ENCODE data around the gene E2F8. TPM values are rescaled to one million over a fixed set of nuclear protein-coding genes. Genes with fewer than 3 reads are reported as not detected.

The E2F8 gene
- total and polyA plus RNA-seq, 10 of the 15 experiments (the other 5 are each of a cell fraction or from before 2014, with no cell fraction given) = 8.8 to 28.1 (median 18.5) TPM

GRCh38 chr11:19276859-19277808, 36.4 kb upstream of the E2F8 start:
- SMC1A ChIA-PET (ENCODE audit: uncharacterized antibody, unreplicated experiment) = no interaction called here
- Histone ChIP-seq H3K4me2 (ENCODE audit: control insufficient read depth, insufficient read depth) (no peak overlapping the region), H3K79me2 (ENCODE audit: control insufficient read depth, insufficient read depth, low read length) (no peaks in the 10 kb centered on the region), H3K27ac (ENCODE audit: control insufficient read depth, insufficient read depth) (no peak overlapping the region), H3K27me3 (replicated peaks in 1 of 2; ENCODE audit: control insufficient read depth in 2 of 2, insufficient read depth in 2 of 2, low read length in 1 of 2) (no peaks in the 10 kb centered on the region), H3K9me3 (replicated peaks; ENCODE audit: control insufficient read depth, insufficient read depth, low read length) (no peaks in the 10 kb centered on the region), H4K20me1 (ENCODE audit: control insufficient read depth, insufficient read depth) (no peaks in the 10 kb centered on the region), H3K9ac (ENCODE audit: control insufficient read depth, insufficient read depth, low read length) (no peak overlapping the region), H2AFZ (ENCODE audit: control insufficient read depth, low read depth, low read length) (no peak overlapping the region), H3K4me1 (ENCODE audit: control insufficient read depth, insufficient read depth, low read length) (peaks cover 6% of the 10 kb centered on the region), H3K4me3 (no peak overlapping the region), H3K36me3 (ENCODE audit: control insufficient read depth in 2 of 2, insufficient read depth in 2 of 2, low read length in 1 of 2) (no peaks in the 10 kb centered on the region)
- no peak for FAIRE-seq
- POLR2A ChIA-PET = no interaction called here
- no peak for TF ChIP-seq PBX3 (IDR thresholded peaks at IDR 0.05; ENCODE audit: insufficient replicate concordance, low read depth, low read length)
- TF ChIP-seq SMARCA5 (IDR thresholded peaks at IDR 0.05) = no peak
- ATAC-seq = no peak
- RAD21 ChIA-PET (ENCODE audit: unreplicated experiment) = no interaction called here
- in situ Hi-C loops (cut with MboI) = no loop called here
- DNase-seq (ENCODE audit: low read depth, low spot score) = no peak
- intact Hi-C loops (cut with micrococcal nuclease; ENCODE audit: unreplicated experiment) = no loop called here
- WGBS (ENCODE audit: insufficient coverage, insufficient replicate concordance, low lambda C conversion rate, missing lambda C conversion rate) = 61% methylated on average over 8 of the region's 8 CpGs
- no TSS peak for BruUV-seq (replicated peaks)
- CTCF ChIA-PET = interaction anchor here (1.3 kb wide), 1 partner anchor 17 kb away, joined by 5 read pairs; no protein-coding TSS in a partner anchor

GRCh38 chr11:19275496-19275895, 34.8 kb upstream of the E2F8 start:
- SMC1A ChIA-PET (ENCODE audit: uncharacterized antibody, unreplicated experiment) = no interaction called here
- DNase-seq (ENCODE audit: low read depth, low spot score) (no peak), FAIRE-seq (no peak), ATAC-seq (no peak)
- Histone ChIP-seq H3K79me2 (ENCODE audit: control insufficient read depth, insufficient read depth, low read length) (no peaks in the 10 kb centered on the region), H3K36me3 (ENCODE audit: control insufficient read depth in 2 of 2, insufficient read depth in 2 of 2, low read length in 1 of 2) (no peaks in the 10 kb centered on the region), H3K4me3 (no peak overlapping the region), H2AFZ (ENCODE audit: control insufficient read depth, low read depth, low read length) (no peak overlapping the region), H3K9me3 (replicated peaks; ENCODE audit: control insufficient read depth, insufficient read depth, low read length) (no peaks in the 10 kb centered on the region), H3K9ac (ENCODE audit: control insufficient read depth, insufficient read depth, low read length) (no peak overlapping the region), H3K27ac (ENCODE audit: control insufficient read depth, insufficient read depth) (no peak overlapping the region), H3K4me1 (ENCODE audit: control insufficient read depth, insufficient read depth, low read length) (peaks cover 3% of the 10 kb centered on the region; the same call in 1 of the 2 replicates), H3K27me3 (replicated peaks in 1 of 2; ENCODE audit: control insufficient read depth in 2 of 2, insufficient read depth in 2 of 2, low read length in 1 of 2) (no peaks in the 10 kb centered on the region), H3K4me2 (ENCODE audit: control insufficient read depth, insufficient read depth) (no peak overlapping the region), H4K20me1 (ENCODE audit: control insufficient read depth, insufficient read depth) (no peaks in the 10 kb centered on the region)
- POLR2A ChIA-PET = no interaction called here
- WGBS (ENCODE audit: insufficient coverage, insufficient replicate concordance, low lambda C conversion rate, missing lambda C conversion rate) = 43% methylated on average over 4 of the region's 4 CpGs
- in situ Hi-C loops (cut with MboI) (no loop called here), intact Hi-C loops (cut with micrococcal nuclease; ENCODE audit: unreplicated experiment) (no loop called here)
- RAD21 ChIA-PET (ENCODE audit: unreplicated experiment) = no interaction called here
- no TSS peak for BruUV-seq (replicated peaks)
- CTCF ChIA-PET = interaction anchor here (1.4 to 2.3 kb wide), 2 partner anchors 16 to 205 kb away, joined by 3 to 7 read pairs; no protein-coding TSS in a partner anchor
- TF ChIP-seq CREM (IDR thresholded peaks at IDR 0.05; ENCODE audit: low read depth) (no peak), E2F4 (IDR thresholded peaks at IDR 0.05; ENCODE audit: low read depth, low read length) (no peak), GATAD2B (conservative IDR thresholded peaks at IDR 0.05; ENCODE audit: low read depth) (no peak), NFXL1 (IDR thresholded peaks at IDR 0.05; ENCODE audit: borderline replicate concordance) (no peak), ZNF592 (IDR thresholded peaks at IDR 0.05) (no peak), ZBED1 (IDR thresholded peaks at IDR 0.05; ENCODE audit: borderline replicate concordance) (no peak), NFIC (IDR thresholded peaks at IDR 0.05; ENCODE audit: low read depth, low read length) (no peak), TAF1 (IDR thresholded peaks at IDR 0.05; ENCODE audit: borderline replicate concordance, low read depth, low read length) (no peak)
